Left lung (tissue), 10 donors: Measurements from ENCODE around the gene MAGI1. TPM values are rescaled to one million over a fixed set of nuclear protein-coding genes. Genes with fewer than 3 reads are reported as not detected.
"Not testable (repeated sequence)": the region's sequence is repeated elsewhere in the genome, so short reads cannot be mapped to it uniquely, and the experiment has no call there.

Experiments used
- ATAC-seq: fragments of 200-7000 bp; cut with Tn5 transposase; one replicate; pipeline ENCODE4 v1.9.1; 2020; ENCODE audit warnings: moderate library complexity
- DNase-seq, 4 donors: peaks; one replicate each; pipeline ENCODE4 v3.0.0-alpha.2; 2013 to 2020
- H3K27ac ChIP-seq, 2 donors: fragments of 200-600 bp; sonication (generic) in 1 of 2; one replicate each; pipeline versions ENCODE4 v1.5.0 to v1.8.0; 2020 to 2021
- H3K27me3 ChIP-seq, 2 donors: fragments of 200-600 bp; sonication (generic) in 1 of 2; one replicate each; pipeline versions ENCODE4 v1.5.0 to v1.8.0; 2020 to 2021
- H3K36me3 ChIP-seq, 2 donors: fragments of 200-600 bp; sonication (generic) in 1 of 2; one replicate each; pipeline versions ENCODE4 v1.5.0 to v1.8.0; 2020 to 2021
- H3K4me1 ChIP-seq, 2 donors: fragments of 200-600 bp; one replicate each; pipeline ENCODE4 v1.8.0; 2021
- H3K4me3 ChIP-seq, 2 donors: fragments of 200-600 bp; sonication (generic) in 1 of 2; one replicate each; pipeline versions ENCODE4 v1.5.0 to v1.8.0; 2020 to 2021; ENCODE audit warnings: mild to moderate bottlenecking in 1 of 2
- H3K9me3 ChIP-seq, 2 donors: fragments of 200-600 bp; sonication (generic) in 1 of 2; one replicate each; pipeline versions ENCODE4 v1.5.0 to v1.8.0; 2020 to 2021
- CTCF ChIP-seq, 2 donors: fragments of 200-600 bp; sonication (generic) in 1 of 2; IDR thresholded peaks; one replicate each; pipeline versions ENCODE4 v1.5.0 to v1.8.0; 2021; ENCODE audit warnings: antibody characterized with exemption in 2 of 2
- intact Hi-C, 2 donors: fragments of 100-400 bp; cut with DNase I; formaldehyde crosslinking; loops; one replicate each; pipeline versions ENCODE4 v1.11.2 to v1.14.2; 2022
- polyA plus RNA-seq, 6 donors: library from polyadenylated mRNA; unstranded; fragments of 120-200 nt; gene quantifications; one replicate each; pipeline ENCODE4 v1.2.1, GENCODE V29; 2013; ENCODE audit not compliant: insufficient read length in 6 of 6
- total RNA-seq, 2 donors: library from RNA; stranded (reverse); fragmentation: NEBNext Ultra II Directional; extraction: Animal tissue kit (Norgen Biotek cat#: 25700); gene quantifications; one replicate each; pipeline ENCODE4 v1.2.1, GENCODE V29; 2021
- donor health status: DM: no; HTN: yes; CAD: no.
- donor health status: DM: no; HTN: no; CAD: no.

MAGI1 gene
- total and polyA plus RNA-seq, 8 donors, result 25.4 to 32.0 (median 28.7) TPM

- no peaks in the 10 kb centered on the region for H3K9me3 ChIP-seq
- ATAC-seq (no peak), DNase-seq (no peak)
- no peak for TF ChIP-seq CTCF (IDR thresholded peaks at IDR 0.05)
- H3K27me3 ChIP-seq, result no peaks in the 10 kb centered on the region
- peaks cover 0 to 7% of the 10 kb centered on the region in 2 donors for H3K4me1 ChIP-seq
- no peak overlapping the region for H3K4me3 ChIP-seq
- intact Hi-C loops, result no loop called here
- H3K27ac ChIP-seq, result no peak overlapping the region
- no peaks in the 10 kb centered on the region for H3K36me3 ChIP-seq
Observed at GRCh38 chr3:66050821-66051220, 12.1 kb upstream of the MAGI1 start.

GRCh38 chr3:66048051-66048395 is 9.3 kb upstream of the MAGI1 start:
- DNase-seq (no peak), ATAC-seq (no peak)
- intact Hi-C loops, result no loop called here
- no peak for TF ChIP-seq CTCF (IDR thresholded peaks at IDR 0.05)
- Histone ChIP-seq H3K4me3 (no peak overlapping the region), H3K36me3 (no peaks in the 10 kb centered on the region), H3K27me3 (no peaks in the 10 kb centered on the region), H3K4me1 (peaks cover 0 to 5% of the 10 kb centered on the region in 2 donors), H3K27ac (no peak overlapping the region), H3K9me3 (no peaks in the 10 kb centered on the region)

GRCh38 chr3:66047311-66048050 is 8.8 kb upstream of the MAGI1 start:
- no peak for TF ChIP-seq CTCF (IDR thresholded peaks at IDR 0.05)
- H3K27ac ChIP-seq, result no peak overlapping the region
- no peak overlapping the region for H3K4me3 ChIP-seq
- no peaks in the 10 kb centered on the region for H3K4me1 ChIP-seq
- ATAC-seq (peak; percentile 35), DNase-seq (no peak)
- intact Hi-C loops, result no loop called here
- H3K27me3 ChIP-seq, result no peaks in the 10 kb centered on the region
- no peaks in the 10 kb centered on the region for H3K36me3 ChIP-seq
- H3K9me3 ChIP-seq, result no peaks in the 10 kb centered on the region

GRCh38 chr3:66046321-66046720 is 7.6 kb upstream of the MAGI1 start:
- ATAC-seq, H3K27me3 ChIP-seq, intact Hi-C loops, H3K4me3 ChIP-seq, H3K36me3 ChIP-seq, H3K9me3 ChIP-seq, H3K27ac ChIP-seq, DNase-seq, H3K4me1 ChIP-seq: not testable (repeated sequence)

GRCh38 chr3:66041828-66042227 is 3.1 kb upstream of the MAGI1 start:
- H3K27ac ChIP-seq, result no peak overlapping the region
- no peaks in the 10 kb centered on the region for H3K4me1 ChIP-seq
- TF ChIP-seq CTCF (IDR thresholded peaks at IDR 0.05), result no peak
- no peak for ATAC-seq
- no peak for DNase-seq
- no peaks in the 10 kb centered on the region for H3K36me3 ChIP-seq
- H3K27me3 ChIP-seq, result peaks cover 0 to 44% of the 10 kb centered on the region in 2 donors
- H3K9me3 ChIP-seq, result no peaks in the 10 kb centered on the region
- H3K4me3 ChIP-seq, result no peak overlapping the region
- intact Hi-C loops, result no loop called here

GRCh38 chr3:66041116-66041515 is 2.4 kb upstream of the MAGI1 start:
- DNase-seq (no peak), ATAC-seq (no peak)
- no peaks in the 10 kb centered on the region for H3K9me3 ChIP-seq
- H3K4me1 ChIP-seq, result no peaks in the 10 kb centered on the region
- intact Hi-C loops, result no loop called here
- peaks cover 0 to 50% of the 10 kb centered on the region in 2 donors for H3K27me3 ChIP-seq
- no peak for TF ChIP-seq CTCF (IDR thresholded peaks at IDR 0.05)
- no peak overlapping the region for H3K27ac ChIP-seq
- H3K36me3 ChIP-seq, result no peaks in the 10 kb centered on the region
- H3K4me3 ChIP-seq, result no peak overlapping the region
